Activated T-helper 1 cell treated with Interleukin-2 at 50 U/mL for 16 hours (primary cell): ENCODE results near the gene PLA2G3.

ENCODE experiments used
- DNase-seq: peaks from one replicate; pipeline ENCODE4 v3.0.0-alpha.2; 2020; ENCODE audit warnings: low read depth

The PLA2G3 gene

GRCh38 chr22:31148488-31148887, 8.2 kb upstream of the PLA2G3 start:
- DNase-seq = no peak

- no peak for DNase-seq
Measured at GRCh38 chr22:31144223-31144622, 3.9 kb upstream of the PLA2G3 start.

GRCh38 chr22:31143537-31143936, 3.2 kb upstream of the PLA2G3 start:
- no peak for DNase-seq

DNA sequence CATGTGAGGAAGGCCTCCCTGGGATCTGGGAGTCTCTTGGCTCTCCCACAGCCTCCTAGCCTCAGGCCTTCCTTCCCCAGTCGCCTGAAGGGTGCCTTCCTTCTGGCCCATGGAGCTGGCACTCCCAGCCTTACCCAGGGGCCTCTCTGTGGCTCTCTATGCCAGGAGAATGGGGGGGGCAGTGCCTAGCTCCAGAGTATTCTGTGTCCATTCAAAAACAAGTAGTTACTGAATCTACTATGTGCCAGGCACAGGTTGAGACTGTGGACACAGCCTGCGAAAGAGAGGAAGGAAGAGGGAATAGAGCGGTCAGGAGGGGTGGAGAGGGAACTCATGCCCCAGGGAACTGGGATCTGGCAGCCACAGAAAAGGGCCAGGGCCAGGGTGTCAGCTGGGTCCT, 2.7 kb upstream of the PLA2G3 start:
- no peak for DNase-seq

DNA sequence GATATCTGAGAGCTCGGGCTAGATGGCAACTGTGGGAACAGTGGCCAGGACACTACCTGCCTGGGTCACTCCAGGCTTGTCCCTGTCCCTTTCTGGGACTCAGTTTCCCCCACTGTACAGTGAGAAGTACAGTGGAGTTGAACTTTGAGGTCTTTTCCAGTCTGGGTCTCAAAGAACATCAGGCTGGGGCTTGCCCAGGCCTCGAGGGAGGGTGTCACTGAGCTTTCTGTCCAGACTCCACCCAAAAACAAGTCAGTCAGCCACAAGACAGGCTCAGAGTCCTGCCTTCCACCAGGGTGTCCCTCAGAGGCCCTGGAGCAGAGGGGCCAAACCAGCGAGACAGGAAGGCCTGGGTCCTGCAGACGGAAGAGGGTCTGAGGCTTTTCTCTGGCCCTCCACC, 2.0 kb upstream of the PLA2G3 start:
- no peak for DNase-seq

DNA sequence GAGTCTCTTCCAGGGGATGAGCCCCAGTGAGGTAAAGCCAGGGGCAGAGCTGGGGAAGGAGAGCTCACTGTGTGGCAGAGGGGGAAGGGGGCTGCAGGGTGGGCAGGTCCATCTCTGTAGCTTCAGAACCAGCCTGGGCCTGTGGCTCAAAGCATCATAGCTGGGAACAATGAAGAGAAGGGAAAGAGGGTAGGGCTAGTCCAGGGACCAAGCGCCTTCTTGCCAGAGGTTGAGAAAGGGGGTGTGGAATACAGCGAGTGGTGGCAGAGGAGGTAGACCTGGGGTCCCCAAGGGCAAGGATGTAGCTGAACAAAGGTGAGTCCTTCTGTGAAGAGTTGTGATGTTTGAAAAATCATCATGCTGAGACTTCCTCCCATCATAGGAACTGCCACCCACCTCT, 1.2 kb upstream of the PLA2G3 start:
- DNase-seq = no peak

DNA sequence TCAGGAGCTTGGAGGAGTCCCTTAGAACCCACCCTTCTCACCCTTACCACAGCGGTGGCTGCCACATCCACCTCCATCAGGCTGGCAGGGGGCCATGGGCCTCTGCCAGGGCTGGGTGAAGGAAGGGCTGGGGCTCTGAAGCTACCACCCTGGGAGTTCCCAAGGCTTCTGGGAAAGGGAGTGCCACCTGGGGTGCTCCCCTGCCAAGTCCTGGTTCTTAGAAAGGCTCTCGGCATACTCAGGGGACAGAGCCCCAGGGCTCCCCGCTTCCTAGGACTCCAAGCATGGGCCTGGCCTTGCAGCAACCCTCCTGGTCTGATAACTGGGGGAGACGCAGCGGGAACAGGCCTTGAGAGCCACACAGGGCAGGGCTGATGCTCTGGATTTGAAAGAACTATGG, 438 bp upstream of the PLA2G3 start:
- DNase-seq = no peak

DNA sequence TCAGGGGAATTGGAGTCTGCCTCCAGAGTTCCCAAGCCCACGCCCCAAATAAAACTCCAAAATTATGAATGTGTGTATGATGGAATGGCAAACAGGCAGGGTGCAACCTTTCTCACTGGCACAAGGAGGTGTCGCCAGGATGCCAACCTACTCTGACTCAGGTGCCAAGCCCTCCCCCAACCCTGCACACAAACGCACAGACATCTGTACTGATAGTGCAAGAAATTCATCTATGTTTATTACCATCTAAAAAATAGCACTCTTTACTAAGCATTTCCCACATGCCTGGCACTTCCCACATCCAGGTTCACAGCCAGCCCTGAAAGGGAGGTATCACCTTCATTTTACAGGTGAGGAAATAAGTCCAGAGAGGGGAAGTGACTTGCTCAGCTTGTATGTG, 1.2 kb downstream of the PLA2G3 start:
- no peak for DNase-seq

DNA sequence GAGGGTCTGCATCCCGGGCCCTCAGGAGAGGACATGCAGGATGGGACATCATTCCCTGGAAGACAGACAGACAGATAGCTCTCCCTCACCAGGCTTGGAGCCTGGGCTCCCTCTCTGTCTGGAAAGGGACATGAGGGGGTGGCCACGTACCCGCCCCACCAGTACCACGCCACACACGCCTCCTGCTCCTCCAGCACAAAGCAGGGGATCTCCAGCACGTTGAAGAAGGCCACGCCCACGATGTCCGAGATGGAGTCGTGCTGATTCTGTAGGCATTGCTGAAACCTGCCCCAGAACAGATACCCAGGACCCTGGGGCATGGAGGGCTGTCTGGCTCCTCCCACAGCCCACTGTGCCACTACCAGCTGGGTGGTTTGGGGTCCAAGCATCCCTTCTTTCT, 2.2 kb downstream of the PLA2G3 start:
- DNase-seq = no peak

GRCh38 chr22:31137721-31138120, 2.6 kb downstream of the PLA2G3 start:
- DNase-seq = no peak

DNA sequence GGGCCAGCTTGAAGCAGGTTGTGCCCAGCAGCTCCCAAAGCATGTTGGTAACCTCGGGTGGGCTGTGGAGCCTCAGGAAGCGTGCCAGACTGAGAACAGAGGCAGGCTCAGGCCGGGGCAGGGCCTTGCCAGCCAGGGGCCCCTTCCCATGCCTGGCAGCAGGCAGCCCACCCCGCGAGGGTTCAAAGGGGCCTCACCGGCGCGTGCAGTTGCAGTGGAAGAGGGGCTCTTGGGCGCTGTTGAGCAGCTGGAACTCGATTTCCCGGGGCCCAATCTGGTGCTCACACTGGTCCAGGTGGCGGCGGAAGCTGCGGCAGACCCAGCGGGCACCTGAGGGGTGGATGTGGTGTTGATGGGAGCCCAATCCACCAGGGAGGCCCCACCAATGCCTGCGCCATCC, 3.6 kb downstream of the PLA2G3 start:
- DNase-seq = no peak

DNA sequence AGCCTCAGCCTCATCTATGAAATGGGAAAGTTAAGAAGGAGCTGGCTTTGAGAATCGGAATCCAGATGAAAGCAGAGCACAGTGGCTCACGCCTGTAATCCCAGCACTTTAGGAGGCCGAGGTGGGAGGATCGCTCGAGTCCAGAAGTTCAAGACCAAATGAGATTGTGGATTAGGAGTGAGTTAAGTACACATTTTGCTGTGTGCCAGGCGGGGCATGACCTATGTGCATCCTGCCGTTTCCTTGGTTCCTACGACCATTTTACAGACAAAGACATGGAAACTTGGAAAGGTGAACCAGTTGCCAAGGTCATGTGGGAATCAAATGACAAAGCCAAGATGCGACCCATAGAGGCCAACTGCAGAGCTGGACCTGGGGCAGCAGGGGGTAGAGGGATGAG, 4.2 kb downstream of the PLA2G3 start:
- DNase-seq = no peak

DNA sequence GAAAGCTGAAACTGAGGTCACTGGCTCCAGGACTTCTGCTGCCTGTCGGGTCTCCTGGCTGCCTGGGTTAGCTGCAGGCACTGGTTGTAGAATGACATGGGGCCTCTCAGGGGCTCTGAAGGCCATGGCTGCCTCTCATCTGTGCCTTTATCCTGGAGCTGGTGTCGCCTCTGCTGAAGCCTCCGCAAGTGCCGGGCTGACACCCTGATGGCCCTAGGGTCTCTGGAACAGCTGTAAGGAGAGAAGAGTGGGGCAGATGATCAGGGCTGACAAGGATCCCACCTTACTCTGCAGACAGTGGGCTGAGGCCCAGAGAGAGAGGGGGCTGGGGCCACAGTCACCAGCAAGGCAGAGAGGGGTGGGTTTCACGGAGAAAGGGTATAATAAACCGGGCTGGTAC, 4.6 kb downstream of the PLA2G3 start:
- no peak for DNase-seq

DNA sequence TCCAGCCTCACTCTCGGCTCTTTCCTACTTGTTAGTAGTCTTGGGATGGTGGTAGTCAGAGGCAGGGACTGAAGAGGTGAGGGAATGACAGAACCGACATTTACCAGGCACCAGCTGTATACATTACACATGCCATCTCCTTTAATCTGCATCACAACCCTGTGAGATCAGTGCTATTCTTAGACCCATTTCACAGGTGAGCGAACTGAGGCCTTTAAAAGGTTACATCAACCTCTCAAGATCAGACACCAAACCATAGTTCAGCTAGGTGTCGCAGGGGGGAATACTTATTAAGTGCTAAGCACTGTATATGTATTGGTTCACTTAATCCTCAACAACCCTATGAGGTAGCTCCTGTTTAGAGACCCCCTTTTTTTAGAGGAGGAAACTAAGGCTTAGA, 5.6 kb downstream of the PLA2G3 start:
- DNase-seq = no peak

GRCh38 chr22:31133911-31134310, 6.4 kb downstream of the PLA2G3 start:
- no peak for DNase-seq

GRCh38 chr22:31130873-31131272, 9.4 kb downstream of the PLA2G3 start:
- DNase-seq = no peak

- no peak for DNase-seq
Measured at GRCh38 chr22:31128156-31128555, 12.2 kb downstream of the PLA2G3 start.

GRCh38 chr22:31127181-31127772, 13.0 kb downstream of the PLA2G3 start:
- no peak for DNase-seq

- DNase-seq = no peak
Measured at GRCh38 chr22:31126869-31127175, 13.5 kb downstream of the PLA2G3 start.

DNA sequence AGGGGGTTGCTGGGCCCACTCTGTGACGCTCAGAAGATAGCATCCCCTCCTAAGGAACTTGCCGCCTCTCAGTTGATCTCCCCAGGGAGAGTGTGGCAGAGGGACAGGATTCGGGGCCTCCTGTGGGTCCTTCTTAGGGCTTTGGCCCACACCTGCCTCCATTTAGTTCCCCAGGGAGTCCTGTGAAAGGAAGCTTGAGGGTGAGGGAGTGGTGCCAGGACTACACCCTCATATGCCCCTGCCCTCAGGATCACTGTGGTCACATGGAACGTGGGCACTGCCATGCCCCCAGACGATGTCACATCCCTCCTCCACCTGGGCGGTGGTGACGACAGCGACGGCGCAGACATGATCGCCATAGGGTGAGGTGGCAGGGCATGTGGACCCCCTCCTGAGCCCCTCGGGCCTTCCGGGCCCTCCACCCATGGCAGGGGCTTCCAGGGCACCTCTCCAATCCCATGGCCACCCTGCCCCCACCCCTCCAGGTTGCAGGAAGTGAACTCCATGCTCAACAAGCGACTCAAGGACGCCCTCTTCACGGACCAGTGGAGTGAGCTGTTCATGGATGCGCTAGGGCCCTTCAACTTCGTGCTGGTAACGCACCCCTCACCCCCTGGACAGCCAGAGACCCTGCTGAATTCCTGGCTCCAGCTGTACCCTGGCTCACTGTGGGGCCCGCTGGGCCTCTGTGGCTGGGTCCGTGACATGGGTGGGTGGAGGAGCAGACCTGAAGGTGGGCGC, 14.0 kb downstream of the PLA2G3 start:
- DNase-seq = no peak

GRCh38 chr22:31125521-31126117, 14.7 kb downstream of the PLA2G3 start:
- DNase-seq = no peak

GRCh38 chr22:31124811-31125465, 15.4 kb downstream of the PLA2G3 start:
- DNase-seq = no peak

DNA sequence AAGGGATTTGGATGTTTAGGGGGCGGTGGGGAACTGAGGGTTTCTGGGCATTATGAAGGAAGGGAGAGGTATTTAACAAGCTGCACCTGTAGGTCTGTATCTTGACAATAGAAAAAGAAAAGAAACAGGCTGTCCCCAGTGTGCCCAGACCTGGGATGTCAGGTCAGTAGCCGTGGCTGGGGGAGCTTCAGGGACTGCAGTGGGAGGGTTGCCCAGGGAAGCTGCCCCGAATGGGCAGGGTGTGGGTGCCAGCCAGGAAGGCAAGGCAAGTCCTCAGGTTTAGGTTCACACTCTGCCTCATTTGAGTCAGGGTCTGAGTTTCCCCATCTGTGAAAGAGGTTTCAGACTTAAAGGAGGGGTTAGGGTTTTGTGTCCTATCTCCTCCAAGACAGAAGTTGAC, 16.0 kb downstream of the PLA2G3 start:
- no peak for DNase-seq

DNA sequence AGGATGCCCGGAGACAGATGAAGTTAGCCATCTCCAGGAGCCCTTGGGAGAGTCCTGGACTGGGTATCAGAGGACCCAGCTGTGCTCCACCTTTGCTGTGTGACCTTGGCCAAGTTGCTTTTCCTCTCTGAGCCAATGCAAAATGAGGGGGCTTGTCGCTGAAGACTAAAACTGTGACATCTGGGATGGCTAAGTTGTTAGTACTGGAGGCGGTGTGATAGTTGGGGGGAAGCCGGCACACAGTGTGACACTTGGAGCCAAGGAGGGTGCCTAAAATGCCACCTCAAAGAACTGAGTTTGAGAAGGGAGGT, 17.1 kb downstream of the PLA2G3 start:
- DNase-seq = no peak
